B cell (primary cell): Measurements from ENCODE around the gene GRM4. TPM values are rescaled to one million over a fixed set of nuclear protein-coding genes. Genes with fewer than 3 reads are reported as not detected.

Source experiments
- ATAC-seq: fragments of 200-7000 bp; cut with Tn5 transposase; one replicate; pipeline ENCODE4 v1.10.0; 2021; ENCODE audit warnings: low read depth, mild to moderate bottlenecking, moderate number of reproducible peaks, moderate library complexity
- CTCF ChIA-PET: fragments of 350-600 bp; sonication (Branson Sonifier 250); formaldehyde crosslinking; loops from one replicate; lab custom pipeline; 2021; ENCODE audit warnings: antibody characterized with exemption, inconsistent platforms; lab: Charles Lee
- POLR2A ChIA-PET: fragments of 350-600 bp; sonication (Branson Sonifier 250); formaldehyde crosslinking; loops from one replicate; lab custom pipeline; 2021; ENCODE audit warnings: antibody characterized with exemption; lab: Charles Lee
- DNase-seq: peaks from one replicate; pipeline ENCODE4 v3.0.0; 2013
- H2AFZ ChIP-seq: 2 replicates; pipeline ENCODE4 v1.6.1; 2012; ENCODE audit warnings: mild to moderate bottlenecking, low read depth, low read length; ENCODE audit not compliant: insufficient read depth, poor library complexity, severe bottlenecking
- H3K27ac ChIP-seq, 2 donors: 1 replicate in 1 of 2; 2 replicates in 1 of 2; pipeline ENCODE4 v1.5.1; 2012 to 2013; ENCODE audit warnings: low read length in 2 of 2, mild to moderate bottlenecking in 2 of 2, moderate library complexity in 1 of 2
- H3K27me3 ChIP-seq, 4 experiments: fragments of 200-600 bp in 1 of 4; sonication (generic) in 1 of 4; replicated peaks in 1 of 4; 1 replicate in 2 of 4; 2 replicates in 2 of 4; pipeline versions ENCODE4 v1.6.1 to v1.7.0; 2013 to 2016; ENCODE audit warnings: low read length in 3 of 4, mild to moderate bottlenecking in 2 of 4, mixed read lengths in 1 of 4, moderate library complexity in 1 of 4; ENCODE audit not compliant: insufficient read depth in 4 of 4, control insufficient read depth in 3 of 4; ENCODE audit errors: control extremely low read depth in 1 of 4
- H3K36me3 ChIP-seq, 2 experiments: replicated peaks in 1 of 2; 1 replicate in 1 of 2; 2 replicates in 1 of 2; pipeline versions ENCODE4 v1.6.1 to v1.7.1; 2013; ENCODE audit warnings: low read length in 1 of 2; ENCODE audit not compliant: insufficient read depth in 2 of 2, control insufficient read depth in 1 of 2; ENCODE audit errors: control extremely low read depth in 1 of 2, extremely low read depth in 1 of 2
- H3K4me1 ChIP-seq, 2 donors: fragments of 200-600 bp in 1 of 2; sonication (generic) in 1 of 2; 1 replicate in 1 of 2; 2 replicates in 1 of 2; pipeline versions ENCODE4 v1.5.1 to v1.6.1; 2013 to 2017; ENCODE audit warnings: low read length in 2 of 2; ENCODE audit not compliant: control insufficient read depth in 2 of 2, insufficient read depth in 2 of 2
- H3K4me2 ChIP-seq: replicated peaks from 2 replicates; pipeline ENCODE3; 2012; ENCODE audit warnings: mild to moderate bottlenecking, low read depth, low read length; ENCODE audit not compliant: poor library complexity, severe bottlenecking
- H3K4me3 ChIP-seq, 5 experiments: fragments of 200-600 bp in 1 of 5; sonication (generic) in 1 of 5; 1 replicate in 3 of 5; 2 replicates in 2 of 5; pipeline versions ENCODE4 v1.5.1 to v1.7.0; 2011 to 2016; ENCODE audit warnings: low read length in 4 of 5, mild to moderate bottlenecking in 4 of 5, low read depth in 2 of 5, control low read depth in 1 of 5, moderate library complexity in 1 of 5; ENCODE audit not compliant: insufficient read depth in 1 of 5; ENCODE audit errors: control extremely low read depth in 1 of 5, extremely low read depth in 1 of 5
- H3K79me2 ChIP-seq: fragments of 200-600 bp; sonication (generic); one replicate; pipeline ENCODE4 v1.6.0; 2016; ENCODE audit warnings: low read length; ENCODE audit not compliant: control insufficient read depth, insufficient read depth
- H3K9ac ChIP-seq: fragments of 200-600 bp; sonication (generic); 2 replicates; pipeline ENCODE4 v1.6.1; 2017; ENCODE audit warnings: mild to moderate bottlenecking, low read length, moderate library complexity
- H3K9me3 ChIP-seq, 3 donors: one replicate each; pipeline versions ENCODE4 v1.6.1 to v1.7.1; 2013; ENCODE audit warnings: low read length in 2 of 3; ENCODE audit not compliant: control insufficient read depth in 2 of 3, insufficient read depth in 1 of 3; ENCODE audit errors: control extremely low read depth in 1 of 3
- H4K20me1 ChIP-seq: 2 replicates; pipeline ENCODE4 v1.6.0; 2012; ENCODE audit warnings: mild to moderate bottlenecking, low read length; ENCODE audit not compliant: insufficient read depth, control insufficient read depth, poor library complexity, severe bottlenecking
- H3K27ac Mint-ChIP-seq: one replicate; pipeline ENCODE4 v1.8.0; 2021; ENCODE audit warnings: mixed read lengths
- H3K27me3 Mint-ChIP-seq: one replicate; pipeline ENCODE4 v1.8.0; 2021; ENCODE audit warnings: mixed read lengths
- H3K4me1 Mint-ChIP-seq: one replicate; pipeline ENCODE4 v1.8.0; 2021; ENCODE audit warnings: mixed read lengths
- H3K4me3 Mint-ChIP-seq: one replicate; pipeline ENCODE4 v1.8.0; 2021; ENCODE audit warnings: mixed read lengths
- H3K9me3 Mint-ChIP-seq: one replicate; pipeline ENCODE4 v1.8.0; 2022; ENCODE audit warnings: mixed read lengths; ENCODE audit not compliant: insufficient read depth
- CTCF ChIP-seq: fragments of 200-600 bp; IDR thresholded peaks from one replicate; pipeline ENCODE4 v1.8.0; 2022; ENCODE audit warnings: antibody characterized with exemption, mild to moderate bottlenecking
- EZH2 ChIP-seq: IDR thresholded peaks from 2 replicates; pipeline ENCODE4 v1.6.1; 2012; ENCODE audit warnings: borderline replicate concordance, low read depth, mild to moderate bottlenecking, moderate library complexity, low read length; ENCODE audit not compliant: insufficient read depth, poor library complexity, severe bottlenecking
- WGBS: methylation state at CpG from one replicate; pipeline ENCODE4 v1.1.5; 2013; ENCODE audit warnings: missing lambda C conversion rate; ENCODE audit not compliant: insufficient coverage; 5-methylcytosine and 5-hydroxymethylcytosine counted together
- intact Hi-C: fragments of 100-400 bp; cut with micrococcal nuclease; formaldehyde crosslinking; loops from one replicate; pipeline ENCODE4 v1.10.0; 2022
- polyA plus RNA-seq: library from polyadenylated mRNA; depleted of rRNA; stranded (reverse); fragments of >200 nt; gene quantifications from 2 replicates; pipeline ENCODE4 v1.2.3, GENCODE V29; 2012
- total RNA-seq, 2 donors: library from RNA; stranded (reverse); fragments of 120-200 nt in 1 of 2; gene quantifications; 1 replicate in 1 of 2; 2 replicates in 1 of 2; pipeline versions ENCODE4 v1.2.3 to v1.2.4, GENCODE V29; 2013 to 2022

The GRM4 gene
- total and polyA plus RNA-seq, 2 donors (not counting 1 experiment from before 2014, with no cell fraction given), result 0.04 TPM; not detected in 1

DNA sequence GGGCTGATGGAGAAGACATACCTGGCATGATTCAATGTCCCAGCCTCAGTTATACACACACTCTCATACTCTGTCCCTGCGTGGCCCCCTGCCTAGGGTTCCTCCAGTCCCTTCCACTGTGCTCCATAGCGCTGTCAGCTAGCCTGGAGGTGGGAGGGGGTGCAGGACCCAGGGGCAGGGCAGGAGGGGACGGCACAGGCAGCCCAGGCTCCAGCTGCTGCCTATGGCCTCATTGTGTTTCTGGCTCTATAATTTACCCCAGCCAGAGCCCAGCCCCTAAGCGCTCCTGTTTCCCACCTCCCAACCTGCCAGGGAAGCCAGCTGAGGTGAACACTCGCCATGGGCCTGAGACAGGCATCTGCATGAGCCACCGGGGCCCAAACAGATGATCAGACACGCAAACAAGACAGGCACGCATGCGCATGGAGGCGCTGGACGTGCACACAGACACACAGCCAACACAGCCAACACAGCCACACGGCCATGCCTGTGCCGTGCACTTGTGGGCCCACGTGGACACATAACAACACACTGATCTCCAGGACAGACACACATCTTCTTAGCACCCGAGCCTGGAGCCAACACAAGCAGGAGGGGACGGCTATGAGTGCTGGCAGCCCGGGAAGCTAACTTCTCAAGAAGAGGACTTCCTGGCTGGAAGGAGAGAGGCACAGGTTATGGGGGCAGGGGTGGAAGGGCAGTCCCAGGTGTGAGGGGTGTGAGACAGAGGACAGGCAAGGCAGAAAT lies 124.9 kb downstream of the GRM4 start:
- Mint-ChIP-seq H3K9me3 (no peaks in the 10 kb centered on the region), H3K4me3 (no peak overlapping the region), H3K27me3 (peaks cover 13% of the 10 kb centered on the region), H3K27ac (no peak overlapping the region), H3K4me1 (no peaks in the 10 kb centered on the region)
- no peaks in the 10 kb centered on the region for H3K4me1 ChIP-seq
- no peak overlapping the region for H3K4me3 ChIP-seq
- H2AFZ ChIP-seq, result no peak overlapping the region
- POLR2A ChIA-PET, result no interaction called here
- no peak for TF ChIP-seq CTCF
- no peak for TF ChIP-seq EZH2
- ATAC-seq, result no peak
- no peaks in the 10 kb centered on the region for H3K79me2 ChIP-seq
- H3K9me3 ChIP-seq, result peaks cover 0 to 17% (median 0%) of the 10 kb centered on the region in 3 donors
- H3K4me2 ChIP-seq, result no peak overlapping the region
- DNase-seq, result no peak
- 83% methylated on average over 14 of the region's 17 CpGs for WGBS
- no peak overlapping the region for H3K9ac ChIP-seq
- H3K27ac ChIP-seq, result no peak overlapping the region
- no peaks in the 10 kb centered on the region for H3K27me3 ChIP-seq
- H4K20me1 ChIP-seq, result no peaks in the 10 kb centered on the region
- CTCF ChIA-PET, result no interaction called here
- intact Hi-C loops, result no loop called here
- H3K36me3 ChIP-seq, result no peaks in the 10 kb centered on the region

DNA sequence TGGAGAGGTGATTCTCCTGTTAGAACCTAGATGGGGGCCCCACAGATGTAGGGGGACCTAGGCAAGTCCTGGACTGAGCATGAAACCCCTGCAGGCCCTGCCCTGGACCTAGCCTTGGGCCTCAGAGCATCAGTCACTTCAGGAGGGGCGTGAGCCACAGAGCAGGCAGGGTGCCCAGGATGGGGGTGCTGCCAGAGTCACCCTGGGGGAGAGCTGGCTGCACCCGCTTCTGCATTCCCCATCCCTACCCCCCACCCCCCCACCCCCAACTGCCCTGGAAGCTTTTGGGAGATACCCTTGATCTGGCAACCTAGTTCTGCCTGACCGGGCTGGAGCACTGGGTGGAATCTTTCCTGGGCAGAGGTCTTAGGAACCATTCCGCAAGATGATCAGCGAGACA lies 125.6 kb downstream of the GRM4 start:
- peaks cover 13% of the 10 kb centered on the region for H3K27me3 Mint-ChIP-seq
- no peaks in the 10 kb centered on the region for H3K9me3 Mint-ChIP-seq
- Histone ChIP-seq H3K4me1 (no peaks in the 10 kb centered on the region), H3K36me3 (no peaks in the 10 kb centered on the region), H3K9me3 (peaks cover 0 to 17% (median 0%) of the 10 kb centered on the region in 3 donors), H3K4me3 (no peak overlapping the region), H3K27ac (no peak overlapping the region), H3K27me3 (no peaks in the 10 kb centered on the region), H3K4me2 (no peak overlapping the region), H3K79me2 (no peaks in the 10 kb centered on the region), H2AFZ (no peak overlapping the region), H3K9ac (no peak overlapping the region), H4K20me1 (no peaks in the 10 kb centered on the region)
- 92% methylated on average over 4 of the region's 5 CpGs for WGBS
- CTCF ChIA-PET, result no interaction called here
- TF ChIP-seq EZH2 (no peak), CTCF (no peak)
- intact Hi-C loops, result no loop called here
- H3K4me3 Mint-ChIP-seq, result no peak overlapping the region
- ATAC-seq (no peak), DNase-seq (no peak)
- no peak overlapping the region for H3K27ac Mint-ChIP-seq
- no peaks in the 10 kb centered on the region for H3K4me1 Mint-ChIP-seq
- POLR2A ChIA-PET, result no interaction called here
